GM18868 (cell line): ENCODE results near the gene FAM227B.
"Not testable (repeated sequence)": the region's sequence is repeated elsewhere in the genome, so short reads cannot be mapped to it uniquely, and the experiment has no call there.

ENCODE experiments used
- ATAC-seq: cut with Tn5 transposase; IDR thresholded peaks from one replicate; pipeline ENCODE4 v1.9.1; 2021; ENCODE audit warnings: mild to moderate bottlenecking, moderate library complexity; ENCODE audit not compliant: unreplicated experiment

Gene FAM227B

DNA sequence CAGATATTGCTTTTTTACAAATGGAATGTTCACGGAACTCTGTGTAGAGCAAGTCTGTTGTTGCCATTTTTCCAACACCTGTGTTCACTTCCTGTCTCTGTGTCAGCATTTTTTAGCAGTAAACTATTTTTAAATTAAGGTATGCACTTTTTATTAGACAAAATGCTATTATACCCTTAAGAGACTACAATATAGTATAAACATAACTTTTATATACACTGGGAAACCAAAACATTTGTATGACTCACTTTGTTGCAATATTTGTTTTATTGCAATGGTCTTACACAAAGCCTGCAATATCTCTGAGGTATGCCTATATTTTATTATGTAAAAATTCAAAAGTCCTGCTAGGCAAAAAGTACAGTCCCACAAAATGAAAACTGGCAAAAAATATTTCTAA is 237.4 kb downstream of the FAM227B start:
- ATAC-seq = no peak

- no peak for ATAC-seq
Observed at GRCh38 chr15:49382394-49382793, 238.2 kb downstream of the FAM227B start.

GRCh38 chr15:49380912-49381311 is 239.7 kb downstream of the FAM227B start:
- ATAC-seq = no peak

DNA sequence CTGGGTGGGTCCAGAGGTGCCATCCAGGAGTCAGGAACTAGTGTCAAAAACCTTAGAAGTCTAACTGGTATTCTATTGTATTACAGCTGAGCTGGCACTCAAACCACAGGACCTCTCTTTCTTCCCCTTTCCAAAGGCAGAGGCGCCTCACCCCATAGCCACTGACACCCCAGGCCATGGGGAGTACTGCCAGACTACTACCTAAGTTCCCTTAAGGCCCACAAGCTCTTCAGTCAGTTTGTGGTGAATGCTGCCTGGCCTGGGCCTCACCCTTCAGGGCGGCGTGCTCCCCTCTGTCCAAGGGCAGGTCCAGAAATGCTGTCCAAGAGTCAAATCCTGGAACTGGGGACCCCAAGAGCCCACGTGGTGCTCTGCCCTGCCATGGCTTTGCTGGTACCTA is 240.6 kb downstream of the FAM227B start:
- ATAC-seq = no peak

DNA sequence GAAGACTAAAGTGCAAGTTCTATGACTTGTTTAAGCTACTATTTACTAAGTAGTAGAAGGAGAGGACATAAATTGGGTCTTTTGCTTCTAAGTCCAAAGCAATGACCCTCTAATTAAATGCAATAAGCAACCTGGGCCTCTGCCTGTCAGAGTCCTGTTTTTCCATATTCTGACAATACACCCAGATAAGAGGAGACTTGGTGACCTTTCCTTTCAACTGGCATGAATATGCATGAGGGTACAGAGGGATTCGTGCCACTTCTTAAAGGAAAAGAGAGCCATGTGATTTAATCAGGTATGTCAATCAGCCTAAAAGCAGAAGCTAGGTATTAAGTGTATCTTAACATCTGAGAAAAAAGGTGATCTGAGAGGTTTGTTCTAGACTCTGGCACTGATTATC is 248.3 kb downstream of the FAM227B start:
- ATAC-seq = no peak

GRCh38 chr15:49370782-49371181 is 249.8 kb downstream of the FAM227B start:
- no peak for ATAC-seq

DNA sequence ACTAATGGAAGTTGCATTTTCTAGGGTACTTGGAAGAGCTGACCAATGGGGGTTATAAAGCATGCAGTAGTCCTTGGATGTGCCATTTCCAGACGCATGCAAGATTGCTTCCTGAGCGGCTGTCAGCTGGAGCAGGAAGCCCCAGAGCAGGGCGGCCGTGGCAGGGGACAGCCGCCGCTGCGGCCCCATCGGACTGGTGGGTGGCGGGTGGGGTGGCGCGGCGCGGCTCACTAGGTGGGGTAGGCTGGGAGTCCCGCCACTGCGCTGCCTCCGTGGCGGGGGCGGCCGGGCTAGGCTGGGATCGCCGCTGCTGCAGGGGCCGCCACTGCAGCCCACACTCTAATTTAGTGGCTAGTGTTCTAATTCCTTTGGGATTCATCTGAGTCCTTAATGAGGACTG is 254.1 kb downstream of the FAM227B start:
- ATAC-seq = no peak

- ATAC-seq = no peak
Observed at GRCh38 chr15:49361370-49361769, 259.2 kb downstream of the FAM227B start.

GRCh38 chr15:49354439-49354838 is 266.2 kb downstream of the FAM227B start:
- ATAC-seq = not testable (repeated sequence)

DNA sequence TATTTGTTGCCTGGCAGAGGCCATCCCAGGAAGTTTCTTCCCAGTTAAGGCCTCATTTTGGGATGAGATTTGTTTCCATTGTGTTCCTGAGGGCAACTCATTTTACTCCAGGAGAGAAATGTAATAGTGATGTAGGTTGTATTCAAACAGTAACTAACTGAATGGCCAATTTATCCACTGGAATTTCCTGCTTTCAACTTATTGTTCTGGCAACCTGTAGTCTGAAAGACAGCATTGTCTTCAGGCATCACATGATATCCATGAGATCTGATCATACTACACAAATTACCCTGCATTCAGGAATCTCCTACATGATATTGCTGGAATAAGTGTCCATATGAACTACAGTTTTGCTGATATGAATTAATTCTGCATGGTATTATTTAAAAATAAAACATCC is 277.1 kb downstream of the FAM227B start:
- no peak for ATAC-seq

DNA sequence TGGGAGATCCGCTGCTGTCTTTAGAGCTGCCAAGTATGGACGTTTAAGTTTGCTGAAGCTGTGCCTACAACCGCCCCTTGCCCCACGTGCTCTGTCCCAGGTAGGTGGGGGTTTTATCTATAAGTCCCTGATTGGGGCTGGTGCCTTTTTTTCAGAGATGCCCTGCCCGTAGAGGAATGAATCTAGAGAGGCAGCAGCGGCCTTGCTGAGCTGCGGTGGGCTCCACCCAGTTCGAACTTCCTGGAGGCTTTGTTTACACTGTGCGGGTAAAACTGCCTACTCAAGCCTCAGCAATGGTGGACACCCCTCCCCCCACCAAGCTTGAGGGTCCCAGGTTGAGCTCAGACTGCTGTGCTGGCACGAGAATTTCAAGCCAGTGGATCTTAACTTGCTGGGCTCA is 281.0 kb downstream of the FAM227B start:
- no peak for ATAC-seq

GRCh38 chr15:49331951-49332350 is 288.7 kb downstream of the FAM227B start:
- ATAC-seq = no peak

DNA sequence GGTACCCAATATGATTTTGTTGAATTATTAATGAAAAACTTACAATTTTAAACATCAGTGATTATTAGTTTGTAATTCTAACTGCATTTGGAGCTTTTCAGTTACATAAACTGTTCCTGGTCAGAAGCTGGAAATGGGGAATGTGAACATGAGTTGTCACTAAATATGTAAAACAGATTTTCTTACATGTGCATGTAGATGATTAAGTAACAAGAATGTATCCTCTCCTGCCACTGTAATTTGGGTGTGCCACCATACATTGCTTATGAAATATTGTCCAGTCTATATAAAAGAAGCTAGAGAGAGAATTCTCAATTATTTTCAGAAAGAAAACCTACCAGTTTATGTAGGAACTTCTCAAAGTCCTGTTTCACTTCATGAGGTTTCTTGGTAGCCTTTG is 289.2 kb downstream of the FAM227B start:
- no peak for ATAC-seq

DNA sequence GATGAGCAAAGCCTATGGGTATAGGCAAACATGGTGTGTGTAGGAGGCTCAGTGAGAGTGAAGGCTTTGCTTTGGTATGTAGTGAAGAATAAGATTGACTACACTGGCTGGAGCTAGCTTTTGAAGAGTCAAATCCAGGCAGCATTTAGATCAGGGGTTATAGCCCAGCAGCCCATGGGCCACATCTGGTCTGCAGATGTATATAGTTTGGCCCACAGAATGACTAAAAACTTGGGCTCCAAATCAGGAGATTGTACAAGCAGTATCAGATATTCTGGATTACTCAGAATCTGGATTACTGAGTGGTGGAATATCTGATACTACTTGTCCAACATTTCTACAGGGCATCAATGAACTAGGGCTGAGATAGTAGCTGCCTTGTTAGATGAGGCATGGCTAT is 290.5 kb downstream of the FAM227B start:
- ATAC-seq = no peak

DNA sequence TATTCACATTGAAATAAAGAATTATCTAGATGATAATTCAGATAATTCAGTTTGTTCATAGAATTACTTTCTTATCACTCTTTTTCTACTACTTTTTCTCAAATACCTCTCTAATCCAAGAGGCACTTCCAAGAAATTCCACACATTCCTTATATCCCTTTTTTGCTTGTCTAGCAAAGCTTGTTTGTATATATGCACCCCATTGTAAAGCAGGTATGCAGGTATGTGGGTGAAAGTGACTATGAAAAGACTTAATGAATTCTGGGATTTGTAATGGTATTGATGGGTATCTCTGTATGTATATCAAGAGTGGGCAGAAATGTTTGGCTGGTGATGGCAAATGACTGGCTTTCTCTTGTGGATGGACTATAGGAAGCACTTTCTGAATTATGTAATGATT is 291.7 kb downstream of the FAM227B start:
- ATAC-seq = no peak

- ATAC-seq = no peak
Observed at GRCh38 chr15:49327927-49328326, 292.7 kb downstream of the FAM227B start.

DNA sequence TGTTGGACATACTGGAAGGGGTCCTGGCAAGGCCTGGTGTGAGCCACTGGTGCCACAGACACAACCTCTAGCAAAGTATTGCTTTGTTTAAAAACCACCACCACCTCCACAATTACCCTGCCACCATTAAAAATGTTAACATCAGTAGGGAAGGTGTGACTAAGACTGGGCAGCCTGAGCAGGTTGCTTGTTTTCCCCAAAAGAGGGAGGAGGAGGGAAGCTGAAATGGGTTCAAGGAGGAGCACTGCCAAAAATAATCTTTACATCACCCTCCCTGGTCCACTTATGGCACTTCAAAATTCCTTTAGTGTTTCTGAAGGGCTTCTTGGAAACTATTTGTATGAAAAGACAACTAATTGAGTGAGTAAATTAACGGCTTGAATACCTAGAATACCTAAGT is 297.4 kb downstream of the FAM227B start:
- no peak for ATAC-seq

DNA sequence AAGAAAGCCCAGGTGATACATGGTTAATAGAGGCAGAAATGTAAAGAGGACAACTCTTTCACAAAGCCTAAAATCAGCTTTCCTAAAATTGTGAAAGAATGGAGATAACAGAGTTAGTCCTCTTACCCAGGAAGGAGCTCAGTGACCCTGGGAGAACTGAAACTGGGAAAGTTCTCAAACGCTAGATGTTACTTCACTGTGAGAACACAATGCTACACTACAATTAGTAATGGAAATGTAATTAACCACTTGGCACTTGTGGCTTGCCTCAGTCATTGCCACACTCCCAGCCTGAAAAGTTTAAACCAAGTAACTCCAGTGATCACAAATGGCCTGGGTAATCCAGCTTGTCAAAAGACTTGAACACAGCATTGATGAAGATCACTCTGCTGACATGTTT is 300.3 kb downstream of the FAM227B start:
- no peak for ATAC-seq

DNA sequence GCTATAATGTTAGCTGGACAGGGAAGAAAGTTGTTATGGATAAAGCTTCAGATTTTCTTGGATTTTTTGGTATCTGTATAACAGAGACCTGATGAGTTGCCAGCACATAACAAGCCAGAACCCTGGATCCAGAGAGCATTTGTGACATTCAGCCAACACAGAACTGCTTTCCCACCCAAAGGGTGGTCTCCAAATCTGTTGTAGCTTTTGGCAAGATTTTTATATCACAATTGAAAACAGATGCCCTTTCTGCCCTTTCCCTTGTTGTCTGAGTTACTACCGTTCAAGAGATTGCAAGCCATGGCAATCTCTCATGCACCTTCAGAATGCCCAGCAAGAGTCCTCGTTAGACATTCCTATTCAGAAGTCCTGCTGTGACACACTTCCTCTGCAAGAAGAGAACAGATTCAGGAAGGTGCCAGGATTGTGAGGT is 305.2 kb downstream of the FAM227B start:
- ATAC-seq = no peak

DNA sequence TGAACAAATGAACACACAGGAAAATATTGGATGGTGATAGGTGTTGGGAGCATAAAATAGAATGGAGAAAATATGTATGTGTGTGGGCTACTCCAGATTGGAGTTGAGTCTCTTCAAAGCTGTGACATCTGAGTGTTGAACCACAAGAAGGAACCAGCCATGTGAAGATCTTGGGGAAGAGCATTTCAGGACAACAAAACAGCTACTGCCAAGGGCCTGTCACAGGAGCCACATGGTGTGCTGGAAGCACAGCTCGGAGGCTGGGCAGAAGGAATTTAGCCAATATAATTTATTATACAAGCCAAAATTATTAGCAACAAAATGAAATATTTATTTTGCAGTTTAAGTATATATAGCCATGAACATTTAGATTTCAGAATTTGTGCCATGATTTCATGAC is 305.9 kb downstream of the FAM227B start:
- ATAC-seq = no peak

- ATAC-seq = no peak
Observed at GRCh38 chr15:49313650-49314049, 307.0 kb downstream of the FAM227B start.

DNA sequence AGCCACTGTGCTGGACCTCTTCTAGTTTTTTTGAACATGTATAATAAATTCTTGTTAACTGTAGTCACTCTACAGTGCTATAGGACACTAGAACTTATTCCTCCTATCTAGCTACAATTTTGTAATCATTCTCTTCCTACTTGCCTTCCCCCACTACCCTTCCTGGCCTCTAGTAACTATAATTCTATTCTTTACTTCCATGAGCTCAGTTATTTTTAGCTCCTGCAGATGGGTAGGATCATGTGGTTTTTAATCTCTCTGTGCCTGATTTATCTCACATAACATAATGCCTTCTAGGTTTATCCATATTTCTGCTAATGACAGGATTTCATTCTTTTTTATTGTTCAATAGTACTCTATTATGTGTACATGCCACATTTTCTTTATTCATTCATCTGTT is 310.7 kb downstream of the FAM227B start:
- no peak for ATAC-seq

GRCh38 chr15:49308686-49309085 is 311.9 kb downstream of the FAM227B start:
- no peak for ATAC-seq

GRCh38 chr15:49306551-49306950 is 314.1 kb downstream of the FAM227B start:
- ATAC-seq = no peak
